NCI-H460 (cell line): ENCODE data around the gene TSPAN12. TPM values are rescaled to one million over a fixed set of nuclear protein-coding genes. Genes with fewer than 3 reads are reported as not detected.
A peak's percentile ranks its signal among the peaks of the same experiment; 100 is the strongest.
"Not testable (repeated sequence)": the region's sequence is repeated elsewhere in the genome, so short reads cannot be mapped to it uniquely, and the experiment has no call there.

Experiments used
- DNase-seq: peaks from one replicate; pipeline ENCODE4 v3.0.0-alpha.2; 2016; ENCODE audit warnings: low read depth; ENCODE audit errors: extremely low read depth
- total RNA-seq: library from RNA; depleted of rRNA; stranded (reverse); fragments of >200 nt; shearing (Covaris generic); gene quantifications from 2 replicates; pipeline ENCODE4 v1.2.3, GENCODE V29; 2014

TSPAN12 gene
- total RNA-seq, 1 experiment from 2014 or later, result 9.1 TPM

- DNase-seq, result no peak
Observed at GRCh38 chr7:120809260-120809659, 48.7 kb downstream of the TSPAN12 start.

GRCh38 chr7:120807390-120807789 lies 50.6 kb downstream of the TSPAN12 start:
- DNase-seq, result no peak

GRCh38 chr7:120806669-120807068 lies 51.3 kb downstream of the TSPAN12 start:
- no peak for DNase-seq

DNA sequence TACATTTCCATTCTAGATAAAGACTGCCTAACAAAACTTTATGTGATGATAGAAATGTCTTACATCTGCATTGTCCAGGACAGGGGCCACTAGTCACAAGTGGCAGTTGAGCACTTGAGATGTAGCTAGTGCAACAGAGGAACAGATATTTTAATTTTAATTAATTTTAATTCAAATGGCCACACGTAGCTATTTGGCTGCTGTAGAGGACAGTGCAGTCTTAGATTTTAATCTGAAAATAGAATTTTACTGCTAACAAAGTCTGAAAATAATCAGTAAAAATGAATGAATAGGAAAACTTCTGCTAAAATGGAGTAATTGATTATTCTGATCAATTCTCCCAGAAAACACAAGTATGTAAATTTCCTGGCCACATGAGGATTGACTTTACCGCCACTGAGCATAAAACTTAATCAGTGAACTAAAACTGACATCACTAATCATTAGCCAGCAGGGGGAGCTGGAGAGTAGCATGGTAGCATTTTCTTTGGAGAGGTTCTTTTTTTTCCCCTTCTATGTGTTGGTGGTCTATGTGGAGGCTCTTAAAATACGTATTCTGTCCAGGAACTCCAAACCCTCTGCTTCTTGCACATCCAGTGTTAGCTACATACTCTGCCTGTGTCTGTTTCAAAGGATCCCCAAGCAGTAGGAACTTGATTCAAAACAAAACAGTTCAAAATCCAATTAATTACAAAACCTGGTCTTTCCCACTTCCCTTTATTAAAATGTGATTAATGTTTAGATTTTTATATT lies 52.1 kb downstream of the TSPAN12 start:
- peak; percentile 79 for DNase-seq

DNA sequence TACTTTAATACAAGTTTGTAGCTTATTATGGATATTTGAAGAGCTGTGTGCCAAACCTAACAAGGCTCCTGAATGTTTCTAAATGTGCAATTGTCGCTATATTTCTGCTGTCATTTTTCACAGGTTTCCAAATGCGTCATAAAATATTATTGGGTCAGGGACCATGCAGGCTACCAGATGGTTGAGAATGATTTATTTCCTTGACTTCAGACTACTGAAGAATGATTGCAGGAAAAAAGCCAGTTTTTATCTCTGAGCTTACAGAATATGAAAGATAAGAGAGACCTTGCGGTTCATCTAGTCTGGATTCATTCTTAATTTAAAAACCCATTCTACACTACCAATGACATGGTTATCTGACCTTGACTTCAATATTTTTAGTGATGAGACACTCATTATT lies 55.2 kb downstream of the TSPAN12 start:
- DNase-seq, result no peak

GRCh38 chr7:120799813-120800475 lies 58.0 kb downstream of the TSPAN12 start:
- no peak for DNase-seq

- no peak for DNase-seq
Observed at GRCh38 chr7:120799147-120799546, 58.8 kb downstream of the TSPAN12 start.

DNA sequence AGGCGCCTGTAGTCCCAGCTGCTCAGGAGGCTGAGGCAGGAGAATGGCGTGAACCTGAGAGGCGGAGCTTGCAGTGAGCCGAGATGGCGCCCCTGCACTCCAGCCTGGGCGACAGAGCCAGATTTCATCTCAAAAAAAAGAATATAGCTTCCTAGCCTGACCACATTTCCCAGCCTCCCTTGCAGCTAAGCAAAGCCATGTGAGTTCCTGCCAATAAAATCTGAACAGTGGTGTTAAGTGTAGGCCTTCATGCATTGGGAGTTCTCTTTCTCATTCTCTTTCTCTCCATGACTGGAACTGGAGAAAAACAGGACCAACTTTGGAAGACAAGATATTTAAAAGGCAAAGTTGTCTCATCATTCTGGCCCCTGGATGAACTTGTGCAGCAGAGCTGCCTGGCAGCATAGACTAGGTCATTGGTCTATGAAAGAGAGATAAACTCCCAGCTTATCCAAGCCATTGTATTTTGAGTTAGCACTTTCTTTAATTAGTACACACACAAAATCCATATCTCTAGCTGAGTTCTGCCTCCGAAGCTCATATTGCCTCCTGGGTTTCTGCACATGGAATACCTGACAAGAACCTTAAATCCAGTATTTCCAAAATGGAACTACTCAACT lies 60.8 kb downstream of the TSPAN12 start:
- DNase-seq, result no peak

GRCh38 chr7:120794106-120794729 lies 63.7 kb downstream of the TSPAN12 start:
- no peak for DNase-seq

DNA sequence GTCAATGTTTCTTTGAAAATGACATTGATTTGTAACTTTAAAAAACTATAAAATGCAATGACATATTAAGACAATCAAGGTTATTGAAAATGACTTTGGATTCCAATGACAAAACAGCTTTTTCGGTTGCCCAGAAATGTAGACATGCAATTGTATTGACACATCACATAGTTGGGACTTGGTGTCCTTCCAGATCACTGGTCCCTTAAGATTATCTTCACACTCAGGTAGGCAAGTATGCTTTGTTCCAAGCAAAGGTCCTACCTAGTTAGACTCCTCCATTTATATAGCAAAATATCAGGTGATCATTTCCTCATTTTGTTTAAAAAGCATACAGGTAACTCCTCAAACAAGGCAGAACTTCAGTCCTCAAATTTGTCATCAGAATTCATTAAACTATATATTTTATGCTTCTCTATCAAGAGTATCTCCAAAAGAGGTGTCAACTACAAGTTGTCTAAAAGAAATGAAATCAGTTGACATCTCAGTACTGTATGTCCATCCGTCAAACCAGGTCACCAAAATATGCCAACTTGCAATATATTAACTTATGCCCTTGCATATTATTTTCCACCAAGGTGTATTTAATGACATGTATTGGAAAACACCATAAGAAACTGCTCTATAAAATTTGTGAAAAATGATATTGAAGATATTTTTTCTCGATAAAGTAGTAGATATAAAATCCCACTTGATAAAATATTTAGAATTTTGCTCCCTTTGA lies 64.6 kb downstream of the TSPAN12 start:
- no peak for DNase-seq

GRCh38 chr7:120792861-120793130 lies 65.1 kb downstream of the TSPAN12 start:
- DNase-seq, result no peak

GRCh38 chr7:120792091-120792860 lies 65.7 kb downstream of the TSPAN12 start:
- peak; percentile 81 for DNase-seq

DNA sequence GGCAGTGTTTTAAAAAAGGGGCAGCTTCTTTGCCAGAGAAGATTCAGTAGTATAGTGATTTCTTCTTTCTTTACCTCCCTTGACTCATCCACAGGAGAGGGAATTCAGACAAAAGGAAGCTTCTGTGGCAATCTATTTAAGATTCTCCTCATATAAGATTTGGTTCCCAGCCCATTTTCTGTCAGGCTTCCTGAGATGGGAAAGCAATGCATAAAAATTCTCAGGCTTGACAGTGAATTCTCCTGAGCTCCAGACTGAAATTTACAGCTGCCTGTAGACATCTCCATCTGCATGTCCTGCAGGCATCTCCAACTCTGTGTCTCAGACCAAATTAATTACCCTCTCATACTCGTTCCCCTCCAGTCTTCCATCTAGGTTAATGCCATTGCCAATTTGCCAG lies 72.8 kb downstream of the TSPAN12 start:
- DNase-seq, result no peak

DNA sequence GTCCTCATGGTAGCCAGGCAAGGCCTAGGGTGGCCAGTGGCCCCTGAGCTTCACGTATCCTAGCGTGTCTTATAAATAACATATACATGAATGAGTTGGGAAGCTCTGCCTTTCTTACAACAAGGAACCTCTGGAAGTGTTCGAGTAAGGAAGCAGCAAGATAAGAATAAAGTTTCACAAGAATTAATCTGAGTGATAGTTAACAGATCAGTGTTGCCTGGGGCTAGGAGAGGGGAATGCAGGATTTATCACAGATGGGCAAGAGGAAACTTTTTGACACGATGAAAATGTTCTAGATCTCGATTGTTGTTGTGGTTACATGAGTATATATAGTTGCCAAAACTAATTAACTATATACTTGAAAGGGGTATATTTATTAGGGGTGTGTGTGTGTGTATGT lies 74.2 kb downstream of the TSPAN12 start:
- no peak for DNase-seq

- DNase-seq, result no peak
Observed at GRCh38 chr7:120783273-120783672, 74.7 kb downstream of the TSPAN12 start.

- not testable (repeated sequence) for DNase-seq
Observed at GRCh38 chr7:120781924-120782323, 76.0 kb downstream of the TSPAN12 start.

DNA sequence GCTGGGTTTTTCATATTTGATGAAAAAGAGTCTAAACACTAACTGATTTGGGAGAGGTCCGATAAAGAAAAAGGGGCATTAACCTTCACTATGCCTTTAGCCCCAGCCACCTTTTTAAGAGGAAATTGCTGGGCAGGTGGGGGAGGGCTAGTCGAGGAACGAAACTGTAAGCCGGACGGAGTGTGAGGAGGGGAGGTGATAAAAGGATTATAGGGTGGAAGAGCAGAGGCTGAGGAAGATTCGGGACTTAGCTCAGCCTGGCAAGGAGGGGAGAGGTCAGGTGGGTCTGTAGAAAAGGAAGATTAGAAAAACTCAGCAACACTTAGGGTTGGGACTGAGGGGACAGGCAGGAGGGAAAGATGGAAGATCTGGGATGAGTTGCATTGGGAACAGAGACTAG lies 77.0 kb downstream of the TSPAN12 start:
- DNase-seq, result no peak

- DNase-seq, result not testable (repeated sequence)
Observed at GRCh38 chr7:120780451-120780850, 77.5 kb downstream of the TSPAN12 start.

GRCh38 chr7:120779078-120779477 lies 78.9 kb downstream of the TSPAN12 start:
- DNase-seq, result not testable (repeated sequence)

DNA sequence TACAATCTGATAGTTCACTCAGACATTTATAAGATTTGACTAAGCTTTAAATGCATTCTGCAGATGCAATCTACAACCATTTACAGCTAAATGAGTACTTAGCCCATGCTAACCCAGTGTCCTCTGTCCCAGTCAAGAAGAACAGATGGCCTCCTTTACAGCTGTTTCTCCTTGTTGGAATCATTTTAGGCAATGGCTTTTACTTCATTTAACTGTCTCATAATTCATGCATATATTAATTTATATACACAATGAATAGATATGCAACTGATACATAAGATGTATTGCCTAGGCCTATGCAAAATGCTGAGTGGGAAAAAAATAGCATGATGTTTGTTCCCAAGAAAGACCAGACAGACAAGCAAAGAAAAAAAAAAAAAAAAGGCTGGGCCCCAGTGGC lies 82.2 kb downstream of the TSPAN12 start:
- no peak for DNase-seq
